HG03175 (cell line): ENCODE measurements around the gene CD68.

Source experiments
- ATAC-seq: cut with Tn5 transposase; IDR thresholded peaks from one replicate; pipeline ENCODE4 v1.9.1; 2021; ENCODE audit warnings: mild to moderate bottlenecking, moderate library complexity; ENCODE audit not compliant: unreplicated experiment

Gene CD68

DNA sequence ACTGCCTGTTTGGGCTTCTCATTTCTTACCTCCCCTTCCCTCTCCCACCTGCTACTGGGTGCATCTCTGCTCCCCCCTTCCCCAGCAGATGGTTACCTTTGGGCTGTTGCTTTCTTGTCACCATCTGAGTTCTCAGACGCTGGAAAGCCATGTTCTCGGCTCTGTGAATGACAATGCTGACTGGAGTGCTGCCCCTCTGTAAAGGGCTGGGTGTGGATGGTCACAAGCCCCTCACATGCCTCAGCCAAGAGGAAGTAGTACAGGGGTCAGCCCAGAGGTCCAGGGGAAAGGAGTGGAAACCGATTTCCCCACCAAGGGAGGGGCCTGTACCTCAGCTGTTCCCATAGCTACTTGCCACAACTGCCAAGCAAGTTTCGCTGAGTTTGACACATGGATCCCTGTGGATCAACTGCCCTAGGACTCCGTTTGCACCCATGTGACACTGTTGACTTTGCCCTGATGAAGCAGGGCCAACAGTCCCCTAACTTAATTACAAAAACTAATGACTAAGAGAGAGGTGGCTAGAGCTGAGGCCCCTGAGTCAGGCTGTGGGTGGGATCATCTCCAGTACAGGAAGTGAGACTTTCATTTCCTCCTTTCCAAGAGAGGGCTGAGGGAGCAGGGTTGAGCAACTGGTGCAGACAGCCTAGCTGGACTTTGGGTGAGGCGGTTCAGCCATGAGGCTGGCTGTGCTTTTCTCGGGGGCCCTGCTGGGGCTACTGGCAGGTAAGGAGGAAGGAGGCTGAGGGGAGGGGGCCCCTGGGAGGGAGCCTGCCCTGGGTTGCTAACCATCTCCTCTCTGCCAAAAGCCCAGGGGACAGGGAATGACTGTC is at the start of gene CD68:
Gene CD68 (plus strand): TSS at position 638 of the 833 bp plus-strand sequence. CDS start 40 bp downstream, at position 678.
- peak; percentile 39 for ATAC-seq

DNA sequence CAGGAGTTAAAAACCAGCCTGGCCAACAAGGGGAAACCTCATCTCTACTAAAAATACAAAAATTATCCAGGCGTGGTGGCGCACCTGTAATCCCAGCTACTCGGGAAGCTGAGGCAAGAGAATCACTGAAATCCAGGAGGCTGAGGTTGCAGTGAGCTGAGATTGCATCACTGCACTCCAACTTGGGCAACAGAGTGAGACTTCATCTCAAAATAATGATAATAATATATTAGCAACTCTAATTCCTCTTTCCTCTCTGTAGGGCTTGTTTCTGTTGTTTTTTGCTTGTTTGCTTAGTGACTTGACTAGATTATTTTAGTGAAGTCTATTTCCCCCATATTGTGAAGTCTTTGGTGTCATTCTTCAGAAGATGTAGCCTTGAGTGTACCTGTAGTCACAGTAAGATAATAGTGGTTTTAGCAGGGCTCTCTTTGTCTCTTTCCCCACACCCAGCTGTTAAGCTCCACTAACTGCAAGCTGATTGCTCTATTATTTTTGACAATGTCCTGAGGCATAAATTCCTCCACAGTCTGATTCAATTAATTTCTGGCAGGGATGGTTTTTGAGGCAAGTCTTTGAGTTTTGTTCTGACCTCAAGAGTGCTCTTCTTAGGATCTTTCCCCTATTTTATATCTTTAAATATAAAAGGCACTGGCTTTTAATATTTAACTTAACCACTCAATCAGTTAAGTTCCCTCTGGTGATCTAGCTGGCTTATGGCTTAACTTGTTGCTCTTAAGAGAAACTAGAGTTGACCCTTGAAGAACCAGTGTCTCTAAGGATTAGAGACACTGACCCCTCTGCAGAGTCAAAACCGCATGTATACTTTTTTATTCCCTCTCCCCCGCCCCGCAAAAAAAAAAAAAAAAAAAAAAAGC is 49.2 kb upstream of the CD68 start:
- ATAC-seq, result no peak

DNA sequence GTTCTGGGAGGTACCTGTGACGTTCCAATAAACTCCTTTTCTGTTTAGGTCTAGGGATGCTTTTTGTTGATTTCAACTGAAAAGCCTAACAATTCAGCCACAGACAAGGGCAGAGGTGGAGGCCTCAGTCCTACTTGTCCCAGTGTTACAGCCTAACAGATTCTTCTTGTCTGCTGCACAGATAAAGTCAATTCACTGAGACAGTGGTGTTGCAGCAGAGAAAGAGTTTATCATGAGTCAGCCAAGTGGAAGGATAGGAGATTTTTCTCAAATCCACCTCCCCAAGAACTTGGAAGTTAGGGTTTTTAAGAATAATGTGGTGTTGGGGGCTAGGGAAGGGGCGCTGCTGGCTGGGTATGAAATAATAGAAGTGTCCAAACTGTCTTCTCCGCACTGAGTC is 41.4 kb upstream of the CD68 start:
- ATAC-seq, result no peak

GRCh38 chr17:7538891-7539545 is 40.4 kb upstream of the CD68 start:
- no peak for ATAC-seq

DNA sequence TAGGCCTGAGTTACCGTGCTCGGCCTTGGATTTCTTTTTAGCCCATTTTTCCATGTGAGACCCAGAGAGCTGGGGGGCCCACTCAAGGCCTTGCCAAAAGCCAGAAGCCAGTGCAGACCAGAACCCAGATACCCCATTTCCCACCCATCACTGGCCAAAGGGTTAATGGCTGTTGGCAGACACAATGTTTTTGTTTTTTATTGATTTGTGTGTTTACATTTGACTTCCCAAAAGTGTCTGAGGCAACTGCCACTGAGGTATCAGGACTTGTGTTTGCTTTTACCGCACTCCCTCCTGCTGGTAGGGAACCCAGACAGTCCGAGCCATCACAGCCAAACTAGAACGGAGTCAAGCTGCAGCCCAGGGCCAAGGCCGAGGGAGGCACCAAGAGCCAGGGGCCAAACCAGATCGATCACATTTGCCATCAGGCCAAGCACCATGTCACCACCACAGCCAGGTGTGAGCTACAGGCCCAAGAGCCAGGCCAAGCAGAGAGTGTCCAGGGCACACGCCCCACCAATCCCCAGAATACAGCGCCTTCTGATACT is 38.3 kb upstream of the CD68 start:
- no peak for ATAC-seq

DNA sequence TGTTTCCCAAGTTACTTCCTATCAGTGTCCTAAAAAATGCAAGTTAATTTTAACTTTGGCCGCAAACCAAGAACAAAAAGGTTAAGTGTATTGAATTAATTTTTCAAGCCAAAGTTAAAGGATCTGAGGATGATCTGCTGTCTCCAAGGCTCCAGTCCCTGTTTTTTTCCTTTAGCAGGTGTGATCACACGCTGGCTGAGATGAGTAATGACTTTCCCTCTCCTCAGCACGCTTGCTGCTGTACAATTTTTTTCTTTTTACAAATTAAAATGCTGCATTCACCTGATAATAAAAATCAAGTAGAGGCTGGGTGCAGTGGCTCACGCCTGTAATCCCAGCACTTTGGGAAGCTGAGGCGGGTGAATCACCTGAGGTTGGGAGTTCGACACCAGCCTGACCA is 34.5 kb upstream of the CD68 start:
- ATAC-seq, result no peak

DNA sequence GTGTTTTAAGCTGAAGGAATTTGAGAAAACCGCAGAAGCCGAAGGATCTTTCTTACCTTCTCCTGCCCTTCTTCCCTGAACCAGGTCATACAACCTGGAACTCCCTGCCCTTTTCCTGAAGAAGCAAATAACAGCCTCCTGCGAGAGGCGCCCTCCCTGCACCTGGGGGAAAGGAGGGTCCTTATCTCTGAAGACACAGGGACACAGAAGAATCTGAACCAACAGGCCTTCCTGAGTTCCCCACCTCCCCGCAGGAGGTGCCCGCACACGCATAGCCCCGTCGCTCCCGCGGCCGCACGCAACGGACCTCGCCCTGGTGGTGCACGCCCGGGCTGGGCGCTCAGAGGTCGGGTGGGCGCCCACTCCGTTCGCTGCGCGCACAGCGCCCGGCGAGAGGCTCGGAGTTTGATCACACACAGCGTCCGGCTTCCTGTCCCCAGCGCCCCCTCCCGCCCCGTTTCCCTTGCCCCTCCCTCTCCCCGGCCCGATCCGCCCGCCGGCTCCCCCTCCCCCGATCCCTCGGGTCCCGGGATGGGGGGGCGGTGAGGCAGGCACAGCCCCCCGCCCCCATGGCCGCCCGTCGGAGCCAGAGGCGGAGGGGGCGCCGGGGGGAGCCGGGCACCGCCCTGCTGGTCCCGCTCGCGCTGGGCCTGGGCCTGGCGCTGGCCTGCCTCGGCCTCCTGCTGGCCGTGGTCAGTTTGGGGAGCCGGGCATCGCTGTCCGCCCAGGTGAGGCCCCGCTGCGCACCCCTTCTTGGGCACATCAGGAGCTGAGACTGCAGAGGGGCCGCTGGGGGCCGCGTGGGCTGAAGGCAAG is 30.6 kb upstream of the CD68 start, which contains the start of gene TNFSF12:
Gene TNFSF12 (plus strand): TSS at position 474 of the 816 bp plus-strand sequence. CDS start 96 bp downstream, at position 570.
- peak; percentile 40 for ATAC-seq

DNA sequence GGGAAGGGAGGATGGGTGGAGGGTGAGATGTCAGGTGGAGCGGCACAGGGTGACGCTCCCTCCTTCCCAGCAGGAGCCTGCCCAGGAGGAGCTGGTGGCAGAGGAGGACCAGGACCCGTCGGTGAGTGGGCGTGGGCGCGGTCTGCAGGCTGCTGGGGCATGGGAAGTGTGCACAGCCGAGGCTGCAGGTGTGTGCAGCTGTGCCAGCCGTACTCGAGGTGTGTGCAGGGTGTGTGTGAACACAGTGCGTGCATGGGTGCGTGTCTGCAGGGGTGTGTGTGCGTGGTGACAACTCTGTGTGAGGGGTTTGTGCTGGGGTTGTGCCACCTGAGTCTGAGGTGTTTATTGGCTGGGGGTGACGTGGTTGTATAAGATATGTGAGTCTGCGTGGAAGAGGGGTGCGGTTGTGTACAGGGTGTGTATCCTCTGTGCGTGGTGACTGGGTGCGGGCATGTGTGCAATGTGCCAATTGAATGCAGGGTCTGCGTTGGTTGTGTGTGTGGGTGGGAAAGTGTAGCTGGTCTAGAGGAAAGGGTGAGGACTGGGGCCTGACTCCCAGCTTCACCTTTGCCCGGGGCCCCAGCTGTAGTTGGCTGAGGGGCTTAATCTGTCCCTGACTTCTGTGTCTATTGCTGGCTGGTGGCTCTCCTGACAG is 29.9 kb upstream of the CD68 start:
- ATAC-seq, result peak; percentile 31

DNA sequence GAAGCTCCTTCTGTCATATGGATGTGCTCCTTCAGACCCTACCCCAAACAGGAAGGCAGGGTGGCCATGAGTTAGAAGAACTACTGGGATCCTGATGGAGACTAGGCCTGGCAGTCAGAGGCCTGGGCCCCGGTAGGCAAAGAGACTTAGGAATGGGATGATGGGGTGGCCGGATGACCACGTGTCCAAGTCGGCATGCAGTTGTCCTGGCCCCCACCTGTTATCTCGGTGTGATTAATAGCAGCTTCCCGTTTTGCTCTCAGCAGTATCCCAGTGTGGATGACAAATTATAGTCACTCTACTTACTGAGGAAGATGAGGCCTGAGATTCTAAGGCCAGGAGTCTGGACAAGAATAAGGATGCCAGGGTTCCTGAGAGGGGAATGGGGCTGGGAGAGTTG is 29.1 kb upstream of the CD68 start:
- no peak for ATAC-seq

DNA sequence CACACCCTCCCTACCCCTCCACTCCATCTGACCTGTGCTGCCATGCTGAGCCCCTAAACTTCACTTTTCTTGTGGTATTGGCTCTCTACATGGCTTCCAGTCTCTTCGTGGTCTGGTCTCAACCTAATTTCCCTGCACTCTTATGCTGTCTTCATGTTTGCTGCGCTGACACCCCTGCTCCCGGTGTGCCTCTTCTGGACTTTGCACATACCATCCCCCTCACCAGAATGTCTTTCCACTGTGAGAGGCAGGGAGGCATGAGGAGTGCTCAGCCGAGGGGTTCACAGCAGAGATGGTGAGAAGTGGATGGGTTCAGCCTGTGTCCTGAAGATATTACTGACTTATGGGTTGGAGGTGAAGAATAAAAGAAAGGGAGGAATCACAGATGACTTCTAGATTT is 28.0 kb upstream of the CD68 start:
- no peak for ATAC-seq

DNA sequence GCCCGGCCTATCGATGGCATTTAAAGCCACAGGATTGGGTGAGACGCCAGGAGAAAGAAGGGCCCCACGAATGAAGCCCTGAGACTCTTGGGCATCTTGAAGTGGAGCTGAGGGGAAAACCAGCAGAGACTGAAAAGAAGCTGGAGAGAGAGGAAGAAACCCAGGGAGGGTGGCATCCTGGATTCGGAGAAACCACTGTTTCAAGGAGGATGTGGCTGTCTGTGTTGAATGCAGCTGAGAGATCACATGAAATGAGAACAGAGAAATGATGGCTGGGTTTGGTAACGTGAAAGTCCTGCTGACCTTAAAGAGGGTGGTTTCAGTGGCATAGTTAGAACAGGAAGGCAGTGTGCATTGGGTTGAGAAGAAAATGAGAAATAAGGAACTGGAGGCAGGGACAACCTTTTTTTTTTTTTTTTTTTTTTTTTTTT is 26.8 kb upstream of the CD68 start:
- ATAC-seq, result no peak

- ATAC-seq, result no peak
These were observed 26.1 kb upstream of the CD68 start for GRCh38 chr17:7553356-7553755.

- ATAC-seq, result no peak
These were observed 24.0 kb upstream of the CD68 start for GRCh38 chr17:7555320-7555948.

DNA sequence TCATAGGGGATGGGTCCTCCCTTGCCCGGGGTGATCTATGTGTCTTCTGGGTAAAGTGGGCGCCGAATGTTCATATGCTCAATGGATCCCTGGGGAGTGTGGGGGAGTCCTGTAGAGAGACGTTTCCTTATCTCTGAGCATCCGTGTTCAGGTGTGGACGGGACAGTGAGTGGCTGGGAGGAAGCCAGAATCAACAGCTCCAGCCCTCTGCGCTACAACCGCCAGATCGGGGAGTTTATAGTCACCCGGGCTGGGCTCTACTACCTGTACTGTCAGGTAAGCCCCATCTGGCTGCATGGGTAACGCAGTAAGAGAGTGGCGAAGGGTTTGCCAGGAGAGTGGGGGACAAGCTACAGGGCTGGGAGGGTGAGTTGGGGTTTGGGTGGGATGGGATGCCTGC is 22.8 kb upstream of the CD68 start:
- no peak for ATAC-seq

DNA sequence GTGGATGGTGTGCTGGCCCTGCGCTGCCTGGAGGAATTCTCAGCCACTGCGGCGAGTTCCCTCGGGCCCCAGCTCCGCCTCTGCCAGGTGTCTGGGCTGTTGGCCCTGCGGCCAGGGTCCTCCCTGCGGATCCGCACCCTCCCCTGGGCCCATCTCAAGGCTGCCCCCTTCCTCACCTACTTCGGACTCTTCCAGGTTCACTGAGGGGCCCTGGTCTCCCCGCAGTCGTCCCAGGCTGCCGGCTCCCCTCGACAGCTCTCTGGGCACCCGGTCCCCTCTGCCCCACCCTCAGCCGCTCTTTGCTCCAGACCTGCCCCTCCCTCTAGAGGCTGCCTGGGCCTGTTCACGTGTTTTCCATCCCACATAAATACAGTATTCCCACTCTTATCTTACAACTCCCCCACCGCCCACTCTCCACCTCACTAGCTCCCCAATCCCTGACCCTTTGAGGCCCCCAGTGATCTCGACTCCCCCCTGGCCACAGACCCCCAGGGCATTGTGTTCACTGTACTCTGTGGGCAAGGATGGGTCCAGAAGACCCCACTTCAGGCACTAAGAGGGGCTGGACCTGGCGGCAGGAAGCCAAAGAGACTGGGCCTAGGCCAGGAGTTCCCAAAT is 22.2 kb upstream of the CD68 start:
- ATAC-seq, result no peak

GRCh38 chr17:7557775-7558543 is 21.5 kb upstream of the CD68 start:
- ATAC-seq, result peak; percentile 33

DNA sequence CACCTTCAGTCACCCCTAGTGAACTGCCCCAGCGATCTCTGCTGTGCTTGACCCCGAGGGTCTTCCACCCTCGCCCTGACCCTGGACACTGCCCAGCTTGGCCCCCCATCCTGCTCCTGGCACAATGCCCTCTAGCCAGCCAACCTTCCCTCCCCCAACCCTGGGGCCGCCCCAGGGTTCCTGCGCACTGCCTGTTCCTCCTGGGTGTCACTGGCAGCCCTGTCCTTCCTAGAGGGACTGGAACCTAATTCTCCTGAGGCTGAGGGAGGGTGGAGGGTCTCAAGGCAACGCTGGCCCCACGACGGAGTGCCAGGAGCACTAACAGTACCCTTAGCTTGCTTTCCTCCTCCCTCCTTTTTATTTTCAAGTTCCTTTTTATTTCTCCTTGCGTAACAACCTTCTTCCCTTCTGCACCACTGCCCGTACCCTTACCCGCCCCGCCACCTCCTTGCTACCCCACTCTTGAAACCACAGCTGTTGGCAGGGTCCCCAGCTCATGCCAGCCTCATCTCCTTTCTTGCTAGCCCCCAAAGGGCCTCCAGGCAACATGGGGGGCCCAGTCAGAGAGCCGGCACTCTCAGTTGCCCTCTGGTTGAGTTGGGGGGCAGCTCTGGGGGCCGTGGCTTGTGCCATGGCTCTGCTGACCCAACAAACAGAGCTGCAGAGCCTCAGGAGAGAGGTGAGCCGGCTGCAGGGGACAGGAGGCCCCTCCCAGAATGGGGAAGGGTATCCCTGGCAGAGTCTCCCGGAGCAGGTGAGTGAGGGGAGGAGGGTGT is 20.7 kb upstream of the CD68 start, which contains the start of gene TNFSF13:
Gene TNFSF13 (plus strand): TSS at position 207 of the 776 bp plus-strand sequence. CDS start 290 bp downstream, at position 497.
- no peak for ATAC-seq
